ENCODE measurements around the gene ZNF516.

DNA sequence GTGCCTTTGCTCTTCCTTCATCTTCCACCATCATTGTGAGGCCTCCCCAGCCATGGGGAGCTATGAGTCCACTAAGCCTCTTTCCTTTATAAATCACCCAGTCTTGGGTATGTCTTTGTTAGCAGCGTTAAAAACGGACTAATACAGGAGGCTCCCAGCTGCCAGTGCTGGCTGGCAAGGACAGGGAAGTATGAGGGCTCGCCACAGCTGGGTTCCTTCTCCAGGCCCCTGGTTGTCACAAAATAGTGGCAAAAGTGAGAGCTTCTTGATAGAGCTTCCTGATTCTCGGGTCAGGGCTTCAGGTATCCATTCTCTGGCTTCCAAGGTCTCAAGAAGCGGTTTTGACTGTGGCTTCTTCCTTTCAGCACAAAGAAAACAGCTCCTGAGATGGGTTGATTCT lies 85.0 kb downstream of the ZNF516 start:
- TF ChIP-seq, protein P1, sequence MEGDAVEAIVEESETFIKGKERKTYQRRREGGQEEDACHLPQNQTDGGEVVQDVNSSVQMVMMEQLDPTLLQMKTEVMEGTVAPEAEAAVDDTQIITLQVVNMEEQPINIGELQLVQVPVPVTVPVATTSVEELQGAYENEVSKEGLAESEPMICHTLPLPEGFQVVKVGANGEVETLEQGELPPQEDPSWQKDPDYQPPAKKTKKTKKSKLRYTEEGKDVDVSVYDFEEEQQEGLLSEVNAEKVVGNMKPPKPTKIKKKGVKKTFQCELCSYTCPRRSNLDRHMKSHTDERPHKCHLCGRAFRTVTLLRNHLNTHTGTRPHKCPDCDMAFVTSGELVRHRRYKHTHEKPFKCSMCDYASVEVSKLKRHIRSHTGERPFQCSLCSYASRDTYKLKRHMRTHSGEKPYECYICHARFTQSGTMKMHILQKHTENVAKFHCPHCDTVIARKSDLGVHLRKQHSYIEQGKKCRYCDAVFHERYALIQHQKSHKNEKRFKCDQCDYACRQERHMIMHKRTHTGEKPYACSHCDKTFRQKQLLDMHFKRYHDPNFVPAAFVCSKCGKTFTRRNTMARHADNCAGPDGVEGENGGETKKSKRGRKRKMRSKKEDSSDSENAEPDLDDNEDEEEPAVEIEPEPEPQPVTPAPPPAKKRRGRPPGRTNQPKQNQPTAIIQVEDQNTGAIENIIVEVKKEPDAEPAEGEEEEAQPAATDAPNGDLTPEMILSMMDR (IDR thresholded peaks at IDR 0.05; ENCODE audit: poor library complexity): no peak
- TF ChIP-seq EZH2 (IDR thresholded peaks at IDR 0.05; ENCODE audit: borderline replicate concordance): no peak

All from hepatocyte (in vitro differentiated cells).